Measurements from ENCODE around the gene TCF3.

- TF ChIP-seq POLR2AphosphoS5 (IDR thresholded peaks at IDR 0.05; ENCODE audit: low read depth, low read length) (no peak), POLR2A (IDR thresholded peaks at IDR 0.05; ENCODE audit: low read depth, low read length) (no peak), TAF1 (IDR thresholded peaks at IDR 0.05; ENCODE audit: borderline replicate concordance, low read depth, low read length) (no peak)
These were observed 5.3 kb upstream of the TCF3 start for GRCh38 chr19:1657746-1658145.
